ENCODE data around the gene MPND.
A peak's percentile ranks its signal among the peaks of the same experiment; 100 is the strongest.

MPND gene

GRCh38 chr19:4361152-4362046, 18.0 kb downstream of the MPND start:
- Histone ChIP-seq H3K4me1 (peaks cover 2% of the 10 kb centered on the region), H3K4me2 (ENCODE audit: low read length) (no peak overlapping the region), H2AFZ (no peak overlapping the region), H3K79me2 (peaks cover 10% of the 10 kb centered on the region), H3K27me3 (ENCODE audit: control insufficient read depth, insufficient read depth, low read length) (no peaks in the 10 kb centered on the region), H3K36me3 (ENCODE audit: control insufficient read depth, insufficient read depth, low read length) (no peaks in the 10 kb centered on the region), H3K9ac (no peak overlapping the region), H3K4me3 (ENCODE audit: low read depth, low read length) (no peak overlapping the region), H3K9me3 (ENCODE audit: control insufficient read depth, low read length) (no peaks in the 10 kb centered on the region), H3K27ac (no peak overlapping the region)
- no peak for TF ChIP-seq CTCF (IDR thresholded peaks at IDR 0.05)

- H2AFZ ChIP-seq: no peak overlapping the region
- no peaks in the 10 kb centered on the region for H3K27me3 ChIP-seq (ENCODE audit: control insufficient read depth, insufficient read depth, low read length)
- peaks cover 2% of the 10 kb centered on the region for H3K4me1 ChIP-seq
- no peak for TF ChIP-seq CTCF (IDR thresholded peaks at IDR 0.05)
- H3K79me2 ChIP-seq: peaks cover 18% of the 10 kb centered on the region
- H3K9ac ChIP-seq: no peak overlapping the region
- no peaks in the 10 kb centered on the region for H3K9me3 ChIP-seq (ENCODE audit: control insufficient read depth, low read length)
- no peaks in the 10 kb centered on the region for H3K36me3 ChIP-seq (ENCODE audit: control insufficient read depth, insufficient read depth, low read length)
- no peak overlapping the region for H3K4me3 ChIP-seq (ENCODE audit: low read depth, low read length)
- no peak overlapping the region for H3K4me2 ChIP-seq (ENCODE audit: low read length)
- H3K27ac ChIP-seq: no peak overlapping the region
Observed at GRCh38 chr19:4362101-4362828, 18.9 kb downstream of the MPND start.

GRCh38 chr19:4362831-4363545, 19.6 kb downstream of the MPND start:
- peaks cover 24% of the 10 kb centered on the region for H3K79me2 ChIP-seq
- peaks cover 2% of the 10 kb centered on the region for H3K4me1 ChIP-seq
- H3K36me3 ChIP-seq (ENCODE audit: control insufficient read depth, insufficient read depth, low read length): no peaks in the 10 kb centered on the region
- H3K9me3 ChIP-seq (ENCODE audit: control insufficient read depth, low read length): no peaks in the 10 kb centered on the region
- no peaks in the 10 kb centered on the region for H3K27me3 ChIP-seq (ENCODE audit: control insufficient read depth, insufficient read depth, low read length)
- H3K4me3 ChIP-seq (ENCODE audit: low read depth, low read length): no peak overlapping the region
- no peak overlapping the region for H3K4me2 ChIP-seq (ENCODE audit: low read length)
- H2AFZ ChIP-seq: no peak overlapping the region
- peak; percentile 48 for TF ChIP-seq CTCF (IDR thresholded peaks at IDR 0.05)
- H3K9ac ChIP-seq: no peak overlapping the region
- no peak overlapping the region for H3K27ac ChIP-seq

GRCh38 chr19:4363571-4364304, 20.4 kb downstream of the MPND start:
- Histone ChIP-seq H3K4me2 (ENCODE audit: low read length) (no peak overlapping the region), H3K27ac (no peak overlapping the region), H3K27me3 (ENCODE audit: control insufficient read depth, insufficient read depth, low read length) (no peaks in the 10 kb centered on the region), H3K4me3 (ENCODE audit: low read depth, low read length) (no peak overlapping the region), H3K9me3 (ENCODE audit: control insufficient read depth, low read length) (no peaks in the 10 kb centered on the region), H3K79me2 (peaks cover 28% of the 10 kb centered on the region), H2AFZ (no peak overlapping the region), H3K9ac (no peak overlapping the region), H3K36me3 (ENCODE audit: control insufficient read depth, insufficient read depth, low read length) (no peaks in the 10 kb centered on the region), H3K4me1 (peaks cover 10% of the 10 kb centered on the region)
- no peak for TF ChIP-seq CTCF (IDR thresholded peaks at IDR 0.05)
